HG03439 (cell line): ENCODE results near the gene HNRNPA3.
"Not testable (repeated sequence)": the region's sequence is repeated elsewhere in the genome, so short reads cannot be mapped to it uniquely, and the experiment has no call there.

Experiments
- ATAC-seq: cut with Tn5 transposase; IDR thresholded peaks from one replicate; pipeline ENCODE4 v1.9.1; 2021; ENCODE audit warnings: mild to moderate bottlenecking, moderate library complexity; ENCODE audit not compliant: unreplicated experiment

The HNRNPA3 gene

DNA sequence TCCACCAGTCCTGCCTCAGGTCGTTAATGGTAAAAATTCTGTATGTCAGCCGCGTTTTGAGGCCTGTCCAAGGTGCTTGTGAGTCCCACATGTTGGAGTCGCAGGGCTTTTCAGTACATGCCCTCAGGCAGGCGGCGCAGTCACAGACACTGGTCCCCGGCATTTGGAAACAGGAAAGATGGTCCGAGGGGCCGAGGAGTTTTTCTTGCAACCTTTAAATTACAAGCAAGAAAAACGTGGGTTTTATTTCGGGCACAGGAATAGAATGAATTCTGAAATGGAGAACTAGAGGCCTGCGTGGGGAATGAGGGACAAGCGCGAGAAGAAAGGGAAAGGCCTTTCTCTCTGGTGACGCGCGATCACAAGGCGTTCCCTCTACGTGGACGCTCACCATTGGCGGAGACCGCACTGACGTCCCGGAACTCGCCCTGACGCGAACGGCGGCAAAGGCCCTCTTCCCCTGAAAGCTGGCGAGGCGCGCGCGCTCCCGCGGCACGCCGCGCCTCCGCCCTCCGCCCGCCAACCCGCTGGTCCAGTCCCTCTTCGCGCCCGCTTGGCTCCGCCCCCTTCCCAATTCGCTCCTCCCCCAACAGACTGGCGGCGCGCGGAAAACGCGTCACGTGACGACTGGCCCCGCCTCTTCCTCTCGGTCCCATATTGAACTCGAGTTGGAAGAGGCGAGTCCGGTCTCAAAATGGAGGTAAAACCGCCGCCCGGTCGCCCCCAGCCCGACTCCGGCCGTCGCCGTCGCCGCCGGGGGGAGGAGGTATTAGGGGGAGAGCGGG lies at the start of gene HNRNPA3:
Gene HNRNPA3 (plus strand): TSS at position 689 of the 785 bp plus-strand sequence. CDS start 6 bp downstream, at position 695.
- ATAC-seq, result peak; percentile 90

DNA sequence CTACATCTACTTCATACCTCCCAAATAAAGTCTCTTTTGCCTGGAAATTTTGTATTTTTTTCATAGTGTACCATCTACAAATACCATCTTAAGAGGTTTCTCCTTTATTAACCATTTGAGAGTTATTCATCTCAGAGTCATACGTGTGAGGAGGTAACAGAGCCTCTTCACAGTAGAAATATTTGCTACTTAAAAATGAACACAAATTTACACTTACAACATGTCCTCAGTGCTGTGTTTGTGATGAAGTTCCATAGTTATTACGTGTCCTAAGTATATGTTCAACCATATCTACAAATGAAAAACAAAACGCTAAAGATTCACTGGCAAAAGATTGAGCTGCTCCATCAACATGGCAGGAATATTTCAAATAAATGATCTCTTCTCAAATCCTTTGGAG lies 48.5 kb upstream of the HNRNPA3 start:
- no peak for ATAC-seq

DNA sequence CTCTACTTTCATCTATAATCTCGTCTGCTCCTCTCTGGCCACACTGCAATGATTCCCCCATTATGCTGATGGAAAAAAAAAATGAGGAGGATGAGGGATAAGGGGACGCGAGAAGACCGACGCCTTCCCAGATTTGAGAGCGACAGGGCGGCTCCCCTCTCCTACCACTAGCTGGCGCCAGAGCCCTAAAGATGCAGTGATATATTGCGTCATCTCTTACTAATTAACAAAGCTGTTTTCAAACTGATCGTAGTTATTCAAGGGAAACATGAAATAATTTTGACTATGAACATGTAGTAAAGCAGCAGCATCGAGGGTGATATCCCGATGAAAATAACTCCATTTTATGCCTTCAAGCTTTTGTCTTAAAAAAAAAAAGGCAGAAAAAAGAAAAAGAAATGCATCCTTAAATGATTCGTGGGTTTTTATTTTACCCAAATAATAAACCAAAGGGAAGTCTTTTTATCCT lies 48.0 kb upstream of the HNRNPA3 start:
- ATAC-seq, result peak; percentile 53

DNA sequence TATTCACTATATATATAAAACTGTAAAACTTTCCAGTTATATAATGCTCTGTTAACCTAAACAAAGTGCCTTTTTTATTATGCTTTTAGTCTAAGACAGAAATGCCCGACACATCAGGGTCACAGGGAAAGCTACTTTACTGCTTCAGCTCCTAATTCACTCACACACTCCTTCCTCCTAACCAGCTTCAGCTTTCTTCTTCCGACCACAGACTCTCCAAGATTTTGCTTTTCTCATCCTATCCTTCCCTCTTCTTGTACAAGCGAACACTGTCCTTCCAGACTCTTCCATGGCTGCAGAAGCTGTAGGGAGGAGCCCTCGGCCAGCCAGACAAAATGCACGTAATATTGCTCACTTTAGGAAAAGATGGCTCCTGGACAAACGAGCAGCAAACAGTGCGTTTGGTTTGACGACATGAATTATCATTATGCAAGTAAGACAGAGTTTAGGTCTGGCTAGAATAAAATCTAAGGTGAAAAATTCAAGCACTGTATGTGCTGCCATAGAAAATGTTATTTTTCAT lies 47.5 kb upstream of the HNRNPA3 start:
- no peak for ATAC-seq

DNA sequence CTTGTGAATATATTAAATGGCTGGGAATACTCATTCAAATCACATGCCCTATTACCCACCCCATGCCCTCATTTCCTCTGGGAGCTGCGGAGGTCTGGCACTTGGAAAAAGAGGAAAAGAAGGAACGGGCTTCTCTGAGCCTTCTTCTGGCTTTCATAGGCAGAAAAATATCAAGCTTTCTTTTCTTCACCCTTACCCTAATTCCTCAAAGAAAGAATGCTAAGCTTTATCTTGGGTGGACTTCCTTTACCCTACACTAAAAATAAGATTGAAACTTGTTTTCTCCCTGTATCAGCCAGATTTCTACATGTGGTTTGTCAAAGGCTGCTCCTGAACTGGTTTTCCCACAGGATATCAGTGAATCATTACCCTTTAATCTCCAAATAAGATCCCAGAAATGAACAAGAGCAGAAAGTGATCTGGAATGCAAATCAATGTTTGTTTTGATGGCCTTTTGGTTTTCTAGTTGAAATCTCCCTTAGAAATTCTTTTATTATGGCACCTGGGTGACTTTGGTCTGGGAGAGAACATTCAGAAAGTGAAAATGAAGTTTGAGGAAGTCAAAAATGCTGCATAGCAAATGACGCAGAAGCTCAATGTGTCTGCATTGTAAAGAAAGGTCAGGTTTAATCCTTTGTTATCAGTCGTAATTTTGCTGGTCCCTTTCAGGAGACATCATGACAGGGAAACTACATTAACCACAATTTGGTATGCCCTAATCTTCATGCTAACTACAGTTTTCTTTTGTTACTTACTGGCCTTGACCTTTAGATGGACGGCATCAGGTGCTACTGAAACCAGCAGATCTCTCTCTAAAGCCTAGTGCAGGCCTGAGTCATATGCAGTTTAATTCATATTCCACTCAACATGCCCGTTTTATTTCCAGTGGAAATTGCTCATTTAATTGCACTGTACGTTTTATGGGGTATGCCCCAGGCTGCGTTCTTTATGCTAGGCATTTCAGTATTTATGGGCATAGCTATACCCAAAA lies 46.6 kb upstream of the HNRNPA3 start:
- peak; percentile 40 for ATAC-seq

DNA sequence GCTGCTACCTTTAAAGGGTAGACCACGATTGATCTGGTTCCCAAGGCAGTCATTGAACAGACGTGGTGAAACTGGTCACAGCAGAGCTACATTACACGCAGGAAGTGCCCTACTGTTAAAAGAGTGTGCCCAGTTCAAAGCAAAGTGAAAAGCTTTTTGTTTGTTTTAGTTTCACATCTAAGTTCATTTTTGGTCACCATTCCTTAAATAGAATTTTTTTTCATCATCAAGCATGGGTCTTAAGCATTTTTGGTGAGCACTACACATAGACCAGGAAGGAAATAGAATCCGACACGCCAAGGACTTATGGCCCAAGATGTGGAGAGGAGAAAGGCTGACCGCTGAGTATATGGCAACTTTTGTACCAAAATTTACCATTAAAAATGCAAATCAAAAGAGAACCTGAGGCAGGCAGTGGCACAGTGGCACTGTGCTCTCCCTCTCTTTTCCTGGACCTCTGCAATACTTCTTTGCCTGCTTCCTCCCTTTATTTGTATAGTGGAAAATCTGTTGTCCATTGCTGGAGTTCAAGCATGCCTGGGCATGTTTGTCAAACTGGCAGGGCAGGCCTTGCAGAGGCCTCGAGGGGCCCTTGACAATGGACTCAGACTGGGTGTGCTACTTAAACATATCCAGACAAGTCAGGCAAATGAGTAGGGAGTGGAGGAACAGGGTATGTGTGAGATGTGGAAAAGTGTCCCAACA lies 42.6 kb upstream of the HNRNPA3 start:
- peak; percentile 58 for ATAC-seq

DNA sequence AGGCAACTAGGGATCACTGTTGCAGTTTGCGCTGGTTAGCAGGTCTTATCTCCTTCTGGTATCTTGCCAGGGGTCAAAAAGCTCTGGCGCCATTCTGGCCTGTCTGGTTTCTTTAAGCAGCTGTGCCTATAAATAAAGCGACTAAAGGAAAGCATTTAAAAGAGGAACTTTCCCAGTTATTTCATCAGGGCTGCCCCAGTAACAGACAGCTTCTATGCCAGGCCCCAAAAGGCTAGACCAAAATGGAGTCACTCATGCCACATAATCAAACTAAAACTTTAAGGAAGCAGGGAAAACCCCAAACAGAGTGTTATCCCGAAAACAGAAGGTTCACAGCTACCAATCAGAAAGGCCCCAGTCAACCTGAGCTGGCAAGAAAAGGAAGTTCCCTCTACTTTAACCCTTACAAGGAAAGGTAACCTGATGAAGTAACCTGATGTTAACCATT lies 41.2 kb upstream of the HNRNPA3 start:
- ATAC-seq, result no peak

DNA sequence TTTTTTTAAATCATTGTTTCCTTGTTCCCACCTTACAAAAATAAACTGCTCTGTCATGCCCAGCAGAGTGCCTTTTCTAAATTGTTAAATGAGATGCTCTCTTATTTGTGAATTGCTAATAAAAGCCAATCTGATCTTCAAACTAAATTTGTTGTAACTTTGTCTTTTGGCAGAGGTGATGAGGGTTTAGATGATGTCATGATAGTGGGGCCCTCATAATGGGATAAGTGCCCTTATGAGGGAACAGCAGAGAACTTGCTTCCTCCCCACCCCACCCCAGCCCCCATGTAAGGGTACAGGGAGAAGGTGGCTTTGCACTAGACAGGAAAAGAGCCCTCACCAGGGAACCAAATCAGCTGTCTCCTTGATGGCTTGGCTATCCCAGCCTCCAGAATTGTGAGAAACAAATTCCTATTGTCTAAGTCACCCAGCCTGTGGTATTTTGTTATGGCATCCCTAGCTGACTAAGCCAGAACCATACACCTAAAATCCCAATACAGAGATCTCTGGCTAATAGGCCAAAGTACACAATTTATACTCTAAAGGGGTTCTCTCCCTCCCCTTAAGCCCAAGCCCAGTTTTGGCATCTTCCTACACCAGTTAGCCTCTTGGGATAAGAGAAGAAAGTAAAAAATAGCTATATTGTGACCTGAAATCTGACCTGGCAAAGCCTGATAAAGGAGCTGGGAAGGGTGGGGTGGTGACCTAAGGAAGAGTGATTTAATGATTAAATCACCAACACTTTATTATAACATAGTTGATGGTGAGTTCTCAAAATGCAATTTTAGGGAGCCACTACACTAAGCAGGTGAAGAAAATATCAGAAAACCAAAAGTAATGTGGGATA lies 40.3 kb upstream of the HNRNPA3 start:
- ATAC-seq, result no peak

DNA sequence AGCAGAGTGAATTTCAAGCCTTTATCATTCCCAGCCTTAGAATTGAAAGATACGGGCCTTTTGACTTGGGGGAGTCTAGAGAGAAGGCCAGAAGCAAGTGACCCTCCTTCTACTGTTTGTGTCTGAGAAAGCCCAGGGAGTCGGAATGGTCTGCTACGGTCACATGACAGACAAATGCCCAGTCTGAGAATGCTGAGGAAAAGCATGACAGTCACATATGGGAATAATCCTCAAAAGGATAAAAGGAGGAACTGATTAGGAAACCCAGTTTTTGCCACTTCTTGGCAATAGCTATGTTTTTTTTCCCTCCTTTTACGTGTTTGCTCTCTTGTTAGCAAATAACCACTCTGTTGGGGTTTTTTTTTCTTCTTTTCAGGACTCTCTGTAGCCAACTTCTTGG lies 38.1 kb upstream of the HNRNPA3 start:
- no peak for ATAC-seq

DNA sequence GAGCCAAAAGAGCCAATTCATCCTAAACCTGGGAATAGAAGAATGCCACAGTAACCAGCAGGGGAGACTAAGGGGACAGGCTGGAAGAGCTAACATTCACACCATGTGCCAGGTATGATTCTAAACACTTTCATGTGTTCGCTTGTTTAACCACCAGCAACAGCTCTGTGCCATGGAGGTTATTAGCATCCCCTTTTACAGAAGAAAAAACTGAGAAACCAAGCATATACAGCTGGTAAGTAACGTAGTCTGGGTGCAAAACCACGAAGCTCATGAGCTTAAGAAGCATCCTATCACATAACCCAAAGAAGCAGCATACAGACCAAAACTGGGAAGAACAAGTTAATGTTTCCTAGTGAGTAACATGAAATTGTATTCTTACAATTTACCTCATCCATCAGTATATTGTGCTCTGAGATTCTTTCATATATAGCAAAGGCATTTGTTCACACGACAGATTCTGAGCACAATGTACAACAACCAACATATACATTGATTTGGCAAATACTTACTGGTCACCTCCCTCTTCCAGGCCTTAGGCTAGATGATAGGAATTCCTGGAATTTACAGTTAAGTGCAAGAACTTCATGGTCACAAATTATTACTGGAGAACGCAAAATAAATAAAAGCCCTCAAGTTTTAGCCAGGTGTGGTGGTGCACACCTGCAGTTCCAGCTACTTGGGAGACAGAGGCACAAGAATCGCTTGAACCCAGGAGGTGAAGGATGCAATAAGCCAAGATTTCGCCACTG lies 36.5 kb upstream of the HNRNPA3 start:
- no peak for ATAC-seq

DNA sequence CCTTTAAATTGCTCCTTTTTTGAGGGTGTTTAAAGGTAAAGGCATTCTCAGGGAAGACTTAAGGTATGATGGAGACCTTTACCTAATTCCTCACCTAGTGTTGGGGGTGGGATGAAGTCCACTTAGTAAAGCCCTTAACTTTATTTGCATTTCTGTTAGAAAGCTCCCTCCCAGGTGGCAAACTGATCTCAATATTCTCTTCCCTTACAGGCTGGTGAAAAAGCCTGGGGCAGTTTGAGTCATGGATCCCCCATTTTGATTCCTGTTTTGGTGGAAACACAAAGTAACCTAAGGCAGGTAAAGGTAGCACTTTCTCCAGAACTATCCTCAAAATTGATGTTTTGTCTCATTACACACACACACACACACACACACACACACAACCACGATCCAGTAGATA lies 33.8 kb upstream of the HNRNPA3 start:
- ATAC-seq, result no peak

DNA sequence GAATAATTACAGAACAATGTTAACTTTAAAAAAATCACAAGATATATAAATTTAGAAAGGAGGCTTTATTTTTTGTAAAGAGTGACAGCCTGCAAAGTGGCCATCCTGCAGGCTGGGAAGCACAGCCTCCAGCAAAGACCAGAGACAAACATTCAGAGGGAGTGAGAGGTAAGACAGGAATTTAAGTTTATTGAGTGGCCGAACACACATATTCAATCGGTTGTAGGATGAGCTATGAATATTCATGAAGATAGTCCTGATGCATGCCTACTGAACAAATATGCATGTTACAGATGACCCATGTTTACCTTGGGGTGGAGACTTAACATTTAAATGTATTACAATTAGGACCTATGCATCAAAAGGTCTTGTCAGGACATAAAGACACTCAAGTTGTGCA lies 33.4 kb upstream of the HNRNPA3 start:
- ATAC-seq, result no peak

DNA sequence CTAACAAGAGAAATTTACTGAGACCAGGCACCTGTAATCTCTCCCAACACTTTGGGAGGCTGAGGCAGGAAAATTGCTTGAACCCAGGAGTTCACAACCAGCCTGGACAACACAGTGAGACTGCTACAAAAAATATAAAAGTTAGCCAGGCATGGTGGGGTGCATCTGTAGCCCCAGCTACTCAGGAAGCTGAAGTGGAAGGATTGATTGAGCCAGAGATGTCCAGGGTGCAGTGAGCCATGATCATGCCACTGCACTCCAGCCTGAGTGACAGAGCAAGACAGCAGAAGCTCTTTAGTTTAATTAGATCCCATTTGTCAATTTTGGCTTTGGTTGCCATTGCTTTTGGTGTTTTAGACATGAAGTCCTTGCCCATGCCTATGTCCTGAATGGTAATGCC lies 32.9 kb upstream of the HNRNPA3 start:
- not testable (repeated sequence) for ATAC-seq

DNA sequence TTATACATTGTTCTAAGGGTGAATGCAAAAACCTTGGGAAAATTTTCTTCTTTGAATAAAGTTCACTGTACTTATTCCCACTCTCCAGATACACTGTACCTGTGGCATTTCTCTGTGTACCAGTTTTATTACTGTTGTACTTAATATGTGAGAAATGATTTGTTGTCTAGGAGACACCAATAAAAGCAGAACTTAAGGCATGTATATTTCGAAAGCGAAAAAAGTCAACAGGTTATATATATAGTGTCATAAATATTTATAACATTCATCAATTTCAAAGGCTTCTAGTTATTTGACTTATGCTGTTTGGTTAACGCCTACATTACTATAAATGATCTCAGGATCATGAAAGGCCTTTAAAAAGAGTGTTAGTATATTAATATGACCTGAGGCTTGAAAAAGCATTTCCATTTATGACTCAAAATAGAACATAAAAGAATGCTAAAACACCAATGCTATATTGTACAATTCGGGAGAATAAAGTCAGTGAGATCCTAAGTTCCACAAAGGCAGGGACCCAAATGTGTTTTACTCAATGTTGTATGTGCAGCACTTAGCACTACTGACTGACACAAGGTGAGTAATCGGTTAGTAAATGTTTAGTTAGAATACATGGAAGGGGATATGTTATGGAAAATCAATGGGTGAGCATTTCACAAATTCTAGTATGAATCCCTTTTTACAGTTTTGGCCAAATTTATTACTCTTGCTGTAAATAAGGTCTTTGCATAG lies 32.2 kb upstream of the HNRNPA3 start:
- no peak for ATAC-seq

DNA sequence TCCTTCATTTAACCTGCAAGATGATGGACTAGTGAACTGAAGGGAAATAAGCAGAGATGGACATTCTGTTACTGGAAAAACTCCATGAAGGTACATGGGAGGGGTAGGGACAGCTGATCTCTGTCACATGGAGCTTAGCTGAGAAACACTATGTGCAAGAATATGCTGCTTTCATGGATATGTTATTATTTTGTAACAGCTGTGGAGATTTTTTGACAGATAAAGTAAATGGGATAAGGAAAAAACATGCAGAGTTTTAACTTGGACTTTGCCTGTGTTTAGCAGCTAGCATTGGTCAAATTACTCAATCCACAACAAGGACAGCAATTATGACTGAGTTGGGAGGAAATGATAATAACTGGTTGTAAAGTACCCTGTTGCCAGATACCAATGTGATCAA lies 28.7 kb upstream of the HNRNPA3 start:
- no peak for ATAC-seq

DNA sequence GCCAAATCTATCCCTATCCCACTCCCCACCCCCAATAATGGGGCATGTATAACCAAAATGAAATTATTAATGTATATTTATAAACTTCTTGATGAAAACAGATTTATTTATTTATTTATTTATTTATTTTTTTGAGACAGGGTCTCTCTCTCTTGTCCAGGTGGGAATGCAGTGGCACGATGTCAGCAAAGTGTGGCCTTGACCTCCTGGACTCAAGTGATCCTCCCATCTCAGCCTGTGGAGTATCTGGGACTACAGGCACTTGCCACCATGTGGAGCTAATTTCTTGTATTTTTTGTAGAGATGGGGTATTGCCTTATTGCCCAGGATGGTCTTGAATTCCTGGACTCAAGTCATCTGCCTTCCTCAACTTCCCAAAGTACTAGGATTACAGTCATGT lies 28.0 kb upstream of the HNRNPA3 start:
- ATAC-seq, result no peak

DNA sequence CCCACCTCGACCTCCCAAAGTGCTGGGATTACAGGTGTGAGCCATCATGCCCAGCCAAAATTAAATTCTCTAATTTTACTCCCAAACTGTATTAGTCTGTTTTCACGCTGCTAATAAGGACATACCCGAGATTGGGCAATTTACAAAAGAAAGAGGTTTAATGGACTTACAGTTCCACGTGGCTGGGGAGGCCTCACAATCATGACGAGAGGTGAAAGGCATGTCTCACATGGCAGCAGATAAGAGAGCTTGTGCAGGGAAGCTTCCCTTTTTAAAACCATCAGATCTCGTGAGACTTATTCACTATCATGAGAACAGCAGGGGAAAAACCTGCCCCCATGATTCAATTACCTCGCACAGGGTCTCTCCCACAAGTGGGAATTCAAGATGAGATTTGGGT lies 26.6 kb upstream of the HNRNPA3 start:
- not testable (repeated sequence) for ATAC-seq

DNA sequence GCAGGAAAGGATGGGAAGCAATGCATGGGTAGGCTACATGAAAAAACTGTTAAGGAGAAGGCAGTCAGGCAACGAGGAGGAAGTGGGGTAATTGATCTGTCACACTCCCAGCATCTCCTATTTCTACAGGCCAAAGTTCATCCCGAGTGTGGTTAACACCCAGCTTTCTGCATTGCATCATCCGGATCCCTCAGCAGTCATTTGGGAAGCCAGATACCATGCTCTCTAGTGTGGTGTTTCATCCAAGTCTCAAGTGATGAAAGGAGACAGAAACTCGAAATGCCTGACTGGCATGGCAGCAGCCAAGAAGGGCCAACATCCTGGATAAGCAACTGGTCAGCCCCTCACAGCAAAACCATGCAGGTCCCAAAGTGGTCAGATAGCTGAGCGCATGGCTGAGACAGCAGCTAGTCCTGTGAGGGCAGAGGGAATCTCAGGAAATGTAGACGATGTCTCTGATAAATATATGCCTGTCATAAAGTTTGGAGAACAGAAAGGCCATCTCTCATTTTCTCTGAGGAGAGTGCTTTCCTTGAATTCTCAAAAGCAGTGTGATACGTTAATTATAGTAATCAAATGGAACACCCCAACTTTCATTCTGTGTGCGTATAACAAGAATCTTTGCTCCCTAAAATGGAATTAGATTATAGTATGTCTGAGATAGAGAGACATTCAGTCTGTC lies 24.8 kb upstream of the HNRNPA3 start:
- ATAC-seq, result no peak
